SU-DHL-6 (cell line): ENCODE measurements around the gene ARID5A.

Experiments
- H2AFZ ChIP-seq: fragments of 200-600 bp; sonication (generic); 2 replicates; pipeline ENCODE4 v1.6.1; 2014; ENCODE audit warnings: low read depth, mild to moderate bottlenecking, moderate library complexity, mixed read lengths, antibody characterized with exemption, low read length; ENCODE audit not compliant: severe bottlenecking
- H3F3A ChIP-seq: fragments of 200-600 bp; shearing (Covaris generic); 2 replicates; pipeline ENCODE4 v1.6.0; 2016; ENCODE audit warnings: antibody characterized with exemption, mild to moderate bottlenecking; ENCODE audit not compliant: insufficient read depth
- H3K27ac ChIP-seq: fragments of 200-600 bp; sonication (generic); 2 replicates; pipeline ENCODE4 v1.5.1; 2016; ENCODE audit warnings: low read depth, mild to moderate bottlenecking, low read length, moderate library complexity, mixed read lengths
- H3K27me3 ChIP-seq: fragments of 200-600 bp; sonication (generic), shearing (Covaris generic); 2 replicates; pipeline ENCODE4 v1.6.0; 2014; ENCODE audit warnings: mild to moderate bottlenecking, low read length
- H3K36me3 ChIP-seq: fragments of 200-600 bp; sonication (generic); 2 replicates; pipeline ENCODE4 v1.6.1; 2014; ENCODE audit warnings: mild to moderate bottlenecking, low read length, mixed read lengths
- H3K4me2 ChIP-seq: fragments of 300-600, 200-600 bp; shearing (Covaris generic), sonication (generic); 2 replicates; pipeline ENCODE4 v1.6.0; 2014; ENCODE audit warnings: low read length, low read depth, mild to moderate bottlenecking; ENCODE audit not compliant: poor library complexity, severe bottlenecking
- H3K4me3 ChIP-seq: fragments of 200-600 bp; sonication (generic); 2 replicates; pipeline ENCODE4 v1.5.1; 2014; ENCODE audit warnings: antibody characterized with exemption, low read length, mild to moderate bottlenecking, mixed read lengths; ENCODE audit not compliant: insufficient read depth, poor library complexity, severe bottlenecking
- H3K79me2 ChIP-seq: fragments of 200-600 bp; sonication (generic); 2 replicates; pipeline ENCODE4 v1.6.1; 2014; ENCODE audit warnings: mild to moderate bottlenecking, low read length, moderate library complexity; ENCODE audit not compliant: insufficient read depth
- H3K9ac ChIP-seq: fragments of 200-600 bp; sonication (generic); 2 replicates; pipeline ENCODE4 v1.7.0; 2014; ENCODE audit warnings: mild to moderate bottlenecking, low read length
- H3K9me2 ChIP-seq: fragments of 200-600 bp; sonication (generic); replicated peaks from 2 replicates; pipeline ENCODE4 v1.6.1; 2014; ENCODE audit warnings: low read length; ENCODE audit not compliant: insufficient read depth
- H3K9me3 ChIP-seq: fragments of 200-600 bp; sonication (generic); 2 replicates; pipeline ENCODE4 v1.6.1; 2014; ENCODE audit warnings: low read length, mixed read lengths; ENCODE audit not compliant: insufficient read depth
- H4K20me1 ChIP-seq: fragments of 200-600 bp; sonication (generic); 2 replicates; pipeline ENCODE4 v1.6.1; 2014; ENCODE audit warnings: low read depth, mild to moderate bottlenecking, antibody characterized with exemption, low read length, moderate library complexity, mixed read lengths
- EZH2phosphoT487 ChIP-seq: fragments of 200-600 bp; sonication (generic), shearing (Covaris generic); conservative IDR thresholded peaks from 2 replicates; pipeline ENCODE4 v1.6.1; 2018; ENCODE audit warnings: mild to moderate bottlenecking, antibody characterized with exemption, low read length, moderate library complexity, mixed read lengths
- TF ChIP-seq, protein P1 (sequence below): fragments of 200-600 bp; sonication (generic); IDR thresholded peaks from one replicate; pipeline ENCODE4 v1.5.1; 2017; ENCODE audit warnings: antibody characterized with exemption, mild to moderate bottlenecking, low read length, moderate library complexity; ENCODE audit not compliant: insufficient read depth, poor library complexity, severe bottlenecking

ARID5A gene

GRCh38 chr2:96529376-96530143 lies 7.0 kb upstream of the ARID5A start:
- Histone ChIP-seq H3K9me3 (no peaks in the 10 kb centered on the region), H3K9me2 (no peaks in the 10 kb centered on the region), H2AFZ (no peak overlapping the region), H3K9ac (no peak overlapping the region), H3K79me2 (no peaks in the 10 kb centered on the region), H3F3A (no peaks in the 10 kb centered on the region), H3K27ac (no peak overlapping the region), H3K36me3 (no peaks in the 10 kb centered on the region), H3K27me3 (no peaks in the 10 kb centered on the region), H3K4me3 (no peak overlapping the region), H4K20me1 (no peaks in the 10 kb centered on the region), H3K4me2 (no peak overlapping the region)
- TF ChIP-seq, protein P1, sequence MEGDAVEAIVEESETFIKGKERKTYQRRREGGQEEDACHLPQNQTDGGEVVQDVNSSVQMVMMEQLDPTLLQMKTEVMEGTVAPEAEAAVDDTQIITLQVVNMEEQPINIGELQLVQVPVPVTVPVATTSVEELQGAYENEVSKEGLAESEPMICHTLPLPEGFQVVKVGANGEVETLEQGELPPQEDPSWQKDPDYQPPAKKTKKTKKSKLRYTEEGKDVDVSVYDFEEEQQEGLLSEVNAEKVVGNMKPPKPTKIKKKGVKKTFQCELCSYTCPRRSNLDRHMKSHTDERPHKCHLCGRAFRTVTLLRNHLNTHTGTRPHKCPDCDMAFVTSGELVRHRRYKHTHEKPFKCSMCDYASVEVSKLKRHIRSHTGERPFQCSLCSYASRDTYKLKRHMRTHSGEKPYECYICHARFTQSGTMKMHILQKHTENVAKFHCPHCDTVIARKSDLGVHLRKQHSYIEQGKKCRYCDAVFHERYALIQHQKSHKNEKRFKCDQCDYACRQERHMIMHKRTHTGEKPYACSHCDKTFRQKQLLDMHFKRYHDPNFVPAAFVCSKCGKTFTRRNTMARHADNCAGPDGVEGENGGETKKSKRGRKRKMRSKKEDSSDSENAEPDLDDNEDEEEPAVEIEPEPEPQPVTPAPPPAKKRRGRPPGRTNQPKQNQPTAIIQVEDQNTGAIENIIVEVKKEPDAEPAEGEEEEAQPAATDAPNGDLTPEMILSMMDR: no peak

GRCh38 chr2:96530144-96530430 lies 6.5 kb upstream of the ARID5A start:
- no peak overlapping the region for H2AFZ ChIP-seq
- H3K27ac ChIP-seq: no peak overlapping the region
- H3K9me2 ChIP-seq: no peaks in the 10 kb centered on the region
- no peak overlapping the region for H3K9ac ChIP-seq
- no peaks in the 10 kb centered on the region for H3F3A ChIP-seq
- TF ChIP-seq, protein P1: no peak
- no peaks in the 10 kb centered on the region for H3K27me3 ChIP-seq
- H3K9me3 ChIP-seq: no peaks in the 10 kb centered on the region
- no peak overlapping the region for H3K4me2 ChIP-seq
- H4K20me1 ChIP-seq: no peaks in the 10 kb centered on the region
- no peak overlapping the region for H3K4me3 ChIP-seq
- no peaks in the 10 kb centered on the region for H3K36me3 ChIP-seq
- no peaks in the 10 kb centered on the region for H3K79me2 ChIP-seq

DNA sequence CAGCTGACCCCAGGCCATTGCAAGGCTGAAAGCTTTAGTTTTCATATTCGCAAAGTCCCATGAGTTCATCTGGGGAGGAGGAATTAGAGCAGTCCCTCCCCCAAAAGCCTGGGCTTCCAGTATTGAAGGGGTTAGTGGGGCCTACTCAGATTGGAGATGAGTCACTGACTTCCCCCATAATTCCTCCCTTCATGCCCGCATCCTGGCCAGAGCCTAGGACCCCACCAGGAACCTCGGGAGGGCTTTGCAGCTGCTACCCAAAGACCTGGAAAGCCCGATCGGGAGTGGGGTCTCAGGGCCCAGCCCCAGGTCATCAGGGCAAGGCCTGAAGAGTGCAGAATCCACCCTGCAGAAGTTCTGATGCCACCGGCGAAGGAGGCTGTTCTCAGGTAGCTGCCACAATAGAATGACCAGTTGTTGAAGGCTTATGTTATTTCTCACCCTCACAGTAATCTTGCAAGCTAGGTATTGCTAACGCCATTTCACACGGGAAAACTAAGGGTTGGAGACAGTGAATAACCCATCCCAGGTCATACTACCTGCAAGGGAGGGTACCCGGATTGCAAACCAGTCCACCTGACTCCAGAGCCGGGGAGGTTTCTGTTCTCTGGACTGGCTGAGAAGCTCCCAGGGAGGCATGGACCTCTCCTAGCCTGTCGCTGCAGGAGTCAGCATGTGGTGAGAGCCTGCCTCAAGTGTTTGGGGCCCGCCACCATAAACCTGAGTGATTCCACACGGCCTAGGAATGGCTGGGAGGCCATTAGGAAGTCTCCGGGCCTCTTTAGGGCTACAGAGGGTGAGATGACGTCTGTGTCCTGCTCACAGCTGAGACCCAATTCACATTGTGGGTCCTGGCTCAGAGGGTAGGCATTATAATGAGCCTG lies 5.8 kb upstream of the ARID5A start:
- Histone ChIP-seq H3K9ac (no peak overlapping the region), H3K4me2 (no peak overlapping the region), H3K27me3 (no peaks in the 10 kb centered on the region), H4K20me1 (no peaks in the 10 kb centered on the region), H3K4me3 (no peak overlapping the region), H3K27ac (no peak overlapping the region), H2AFZ (no peak overlapping the region), H3K36me3 (no peaks in the 10 kb centered on the region), H3K9me3 (no peaks in the 10 kb centered on the region), H3K79me2 (no peaks in the 10 kb centered on the region), H3K9me2 (no peaks in the 10 kb centered on the region), H3F3A (no peaks in the 10 kb centered on the region)
- TF ChIP-seq, protein P1: no peak
- no peak for TF ChIP-seq EZH2phosphoT487
